ENCODE results near the gene HNMT.
"Not testable (repeated sequence)": the region's sequence is repeated elsewhere in the genome, so short reads cannot be mapped to it uniquely, and the experiment has no call there.

Gene HNMT

GRCh38 chr2:137966043-137966442 is 1.8 kb downstream of the HNMT start:
- TF ChIP-seq CTCF (IDR thresholded peaks at IDR 0.05; ENCODE audit: low read depth, low read length): no peak
- peak overlapping the region; percentile 67 for H3K4me3 ChIP-seq (ENCODE audit: low read depth, low read length)

GRCh38 chr2:137967042-137967441 is 2.8 kb downstream of the HNMT start:
- H3K4me3 ChIP-seq (ENCODE audit: low read depth, low read length): no peak overlapping the region
- TF ChIP-seq CTCF (IDR thresholded peaks at IDR 0.05; ENCODE audit: low read depth, low read length): no peak

GRCh38 chr2:137968477-137969417 is 4.5 kb downstream of the HNMT start:
- TF ChIP-seq CTCF (IDR thresholded peaks at IDR 0.05; ENCODE audit: low read depth, low read length): no peak

GRCh38 chr2:137969418-137969765 is 5.1 kb downstream of the HNMT start:
- no peak for TF ChIP-seq CTCF (IDR thresholded peaks at IDR 0.05; ENCODE audit: low read depth, low read length)
- no peak overlapping the region for H3K4me3 ChIP-seq (ENCODE audit: low read depth, low read length)

More at GRCh38 chr2:137968477-137969417, 4.5 kb downstream of the HNMT start:
- no peak overlapping the region for H3K4me3 ChIP-seq (ENCODE audit: low read depth, low read length)

GRCh38 chr2:137969876-137970275 is 5.6 kb downstream of the HNMT start:
- no peak for TF ChIP-seq CTCF (IDR thresholded peaks at IDR 0.05; ENCODE audit: low read depth, low read length)
- no peak overlapping the region for H3K4me3 ChIP-seq (ENCODE audit: low read depth, low read length)

GRCh38 chr2:137971259-137971658 is 7.0 kb downstream of the HNMT start:
- not testable (repeated sequence) for H3K4me3 ChIP-seq (ENCODE audit: low read depth, low read length)

GRCh38 chr2:137973280-137973679 is 9.0 kb downstream of the HNMT start:
- TF ChIP-seq CTCF (IDR thresholded peaks at IDR 0.05; ENCODE audit: low read depth, low read length): no peak
- no peak overlapping the region for H3K4me3 ChIP-seq (ENCODE audit: low read depth, low read length)
